ENCODE measurements around the gene PATJ.
"Not testable (repeated sequence)": the region's sequence is repeated elsewhere in the genome, so short reads cannot be mapped to it uniquely, and the experiment has no call there.

The PATJ gene

DNA sequence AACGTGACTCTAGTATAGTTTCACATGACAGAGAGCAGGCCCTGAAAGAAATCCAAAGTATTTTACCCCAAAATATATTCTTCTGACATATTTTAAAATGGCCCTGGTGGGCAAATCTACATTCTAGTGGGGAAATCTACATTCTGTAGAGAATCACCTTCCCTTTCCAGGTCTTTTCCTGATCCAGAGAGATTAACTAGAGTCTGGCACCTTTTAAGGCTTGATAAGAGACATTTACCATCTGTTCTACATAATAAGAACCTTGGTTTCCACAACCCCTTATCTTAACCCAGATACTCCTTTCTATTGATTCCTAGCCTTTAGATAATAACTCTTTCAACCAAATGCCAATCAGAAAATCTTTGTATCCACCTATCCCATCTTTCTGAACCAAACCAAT is 435.3 kb downstream of the PATJ start:
- H3K27me3 ChIP-seq (ENCODE audit: insufficient read depth, low read length): no peaks in the 10 kb centered on the region
- H3K4me3 ChIP-seq (ENCODE audit: low read length): no peak overlapping the region
- H3K9me3 ChIP-seq (ENCODE audit: insufficient read depth, low read depth, low read length): no peaks in the 10 kb centered on the region
- WGBS: 73% methylated on average over 1 of the region's 1 CpG
- H3K27ac ChIP-seq (ENCODE audit: low read depth, low read length): peak overlapping the region; percentile 76; the same call in 1 of the 2 replicates
- H3K9ac ChIP-seq (ENCODE audit: low read depth, low read length): no peak overlapping the region
- H3K4me1 ChIP-seq (ENCODE audit: insufficient read depth, low read length): peaks cover 41% of the 10 kb centered on the region
- no peaks in the 10 kb centered on the region for H3K36me3 ChIP-seq (ENCODE audit: insufficient read depth, low read length)

DNA sequence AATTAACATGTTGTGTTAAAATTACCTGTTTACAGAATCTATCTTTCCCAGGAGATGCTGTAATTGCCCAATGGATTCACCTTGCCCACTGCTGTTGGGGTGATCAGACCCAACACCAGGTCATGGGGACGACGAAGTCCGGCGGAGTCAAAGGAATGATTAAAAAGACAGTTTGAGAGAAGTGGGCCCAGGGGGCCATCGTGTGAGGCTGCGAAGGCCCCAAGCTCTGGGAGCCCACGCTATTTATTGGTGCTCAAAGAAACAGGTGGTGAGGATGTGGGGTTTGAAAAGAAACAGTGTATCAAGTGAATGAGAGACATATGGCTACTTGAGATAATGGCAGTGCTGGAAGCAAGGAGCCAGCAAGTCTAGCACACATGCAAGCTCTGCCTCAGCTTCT is 436.1 kb downstream of the PATJ start:
- no peaks in the 10 kb centered on the region for H3K9me3 ChIP-seq (ENCODE audit: insufficient read depth, low read depth, low read length)
- no peaks in the 10 kb centered on the region for H3K27me3 ChIP-seq (ENCODE audit: insufficient read depth, low read length)
- no peaks in the 10 kb centered on the region for H3K36me3 ChIP-seq (ENCODE audit: insufficient read depth, low read length)
- no peak overlapping the region for H3K9ac ChIP-seq (ENCODE audit: low read depth, low read length)
- 94% methylated on average over 7 of the region's 7 CpGs for WGBS
- H3K27ac ChIP-seq (ENCODE audit: low read depth, low read length): no peak overlapping the region
- peaks cover 49% of the 10 kb centered on the region for H3K4me1 ChIP-seq (ENCODE audit: insufficient read depth, low read length)
- no peak overlapping the region for H3K4me3 ChIP-seq (ENCODE audit: low read length)

GRCh38 chr1:62180054-62180453 is 437.8 kb downstream of the PATJ start:
- H3K27me3 ChIP-seq (ENCODE audit: insufficient read depth, low read length); H3K4me3 ChIP-seq (ENCODE audit: low read length); H3K36me3 ChIP-seq (ENCODE audit: insufficient read depth, low read length); H3K9ac ChIP-seq (ENCODE audit: low read depth, low read length); H3K9me3 ChIP-seq (ENCODE audit: insufficient read depth, low read depth, low read length): not testable (repeated sequence)
- WGBS: 93% methylated on average over 4 of the region's 4 CpGs
- Histone ChIP-seq H3K4me1 (ENCODE audit: insufficient read depth, low read length) (peaks cover 55% of the 10 kb centered on the region), H3K27ac (ENCODE audit: low read depth, low read length) (peak overlapping the region; percentile 92)

DNA sequence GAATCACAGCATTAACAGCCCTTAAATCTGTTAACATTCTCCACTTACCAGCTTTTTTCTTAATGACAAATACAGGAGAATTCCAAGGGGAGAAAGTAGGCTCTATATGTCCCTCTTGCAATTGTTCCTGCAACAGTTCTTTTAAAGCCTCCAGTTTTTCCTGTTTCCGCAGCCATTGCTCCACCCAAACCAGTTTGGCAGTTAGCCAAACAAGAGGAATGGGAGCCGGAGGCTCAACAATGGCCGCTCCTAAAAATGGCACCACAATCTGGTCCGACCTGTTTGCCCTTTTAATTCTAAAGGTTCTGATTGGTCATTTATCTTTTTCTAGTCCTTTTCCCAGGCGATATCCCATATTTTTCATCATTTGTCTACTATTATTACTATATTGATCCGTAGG is 438.4 kb downstream of the PATJ start:
- H3K27ac ChIP-seq (ENCODE audit: low read depth, low read length): peak overlapping the region; percentile 92
- no peaks in the 10 kb centered on the region for H3K9me3 ChIP-seq (ENCODE audit: insufficient read depth, low read depth, low read length)
- H3K27me3 ChIP-seq (ENCODE audit: insufficient read depth, low read length): no peaks in the 10 kb centered on the region
- no peak overlapping the region for H3K4me3 ChIP-seq (ENCODE audit: low read length)
- peaks cover 55% of the 10 kb centered on the region for H3K4me1 ChIP-seq (ENCODE audit: insufficient read depth, low read length)
- WGBS: 86% methylated on average over 5 of the region's 6 CpGs
- no peaks in the 10 kb centered on the region for H3K36me3 ChIP-seq (ENCODE audit: insufficient read depth, low read length)
- H3K9ac ChIP-seq (ENCODE audit: low read depth, low read length): peak overlapping the region; percentile 1

GRCh38 chr1:62181532-62181931 is 439.3 kb downstream of the PATJ start:
- Histone ChIP-seq H3K27ac (ENCODE audit: low read depth, low read length) (peak overlapping the region; percentile 92), H3K36me3 (ENCODE audit: insufficient read depth, low read length) (no peaks in the 10 kb centered on the region), H3K9ac (ENCODE audit: low read depth, low read length) (peak overlapping the region; percentile 40), H3K9me3 (ENCODE audit: insufficient read depth, low read depth, low read length) (no peaks in the 10 kb centered on the region), H3K27me3 (ENCODE audit: insufficient read depth, low read length) (no peaks in the 10 kb centered on the region), H3K4me1 (ENCODE audit: insufficient read depth, low read length) (peaks cover 55% of the 10 kb centered on the region), H3K4me3 (ENCODE audit: low read length) (peak overlapping the region; percentile 14)
- WGBS: 27% methylated on average over 6 of the region's 7 CpGs

GRCh38 chr1:62182157-62182556 is 439.9 kb downstream of the PATJ start:
- H3K27me3 ChIP-seq (ENCODE audit: insufficient read depth, low read length); H3K36me3 ChIP-seq (ENCODE audit: insufficient read depth, low read length); H3K9me3 ChIP-seq (ENCODE audit: insufficient read depth, low read depth, low read length): not testable (repeated sequence)
- H3K4me3 ChIP-seq (ENCODE audit: low read length): peak overlapping the region; percentile 14; the same call in 1 of the 2 replicates
- peak overlapping the region; percentile 92 for H3K27ac ChIP-seq (ENCODE audit: low read depth, low read length)
- peak overlapping the region; percentile 40 for H3K9ac ChIP-seq (ENCODE audit: low read depth, low read length)
- WGBS: 58% methylated on average over 8 of the region's 8 CpGs
- peaks cover 54% of the 10 kb centered on the region for H3K4me1 ChIP-seq (ENCODE audit: insufficient read depth, low read length)

GRCh38 chr1:62183164-62184020 is 441.1 kb downstream of the PATJ start:
- 47% methylated on average over 11 of the region's 11 CpGs for WGBS
- not testable (repeated sequence) for H3K36me3 ChIP-seq (ENCODE audit: insufficient read depth, low read length); H3K27me3 ChIP-seq (ENCODE audit: insufficient read depth, low read length); H3K9me3 ChIP-seq (ENCODE audit: insufficient read depth, low read depth, low read length)
- peak overlapping the region; percentile 92; the same call in 1 of the 2 replicates for H3K27ac ChIP-seq (ENCODE audit: low read depth, low read length)
- 0 out of 2 replicates have a peak overlapping the region, but pooled peaks have one; percentile 12 for H3K4me3 ChIP-seq (ENCODE audit: low read length)
- H3K4me1 ChIP-seq (ENCODE audit: insufficient read depth, low read length): peaks cover 42% of the 10 kb centered on the region
- peak overlapping the region; percentile 58 for H3K9ac ChIP-seq (ENCODE audit: low read depth, low read length)

GRCh38 chr1:62184336-62184735 is 442.1 kb downstream of the PATJ start:
- no peak overlapping the region for H3K4me3 ChIP-seq (ENCODE audit: low read length)
- peaks cover 42% of the 10 kb centered on the region for H3K4me1 ChIP-seq (ENCODE audit: insufficient read depth, low read length)
- WGBS: 91% methylated on average over 7 of the region's 7 CpGs

GRCh38 chr1:62185233-62185632 is 443.0 kb downstream of the PATJ start:
- not testable (repeated sequence) for H3K4me3 ChIP-seq (ENCODE audit: low read length); H3K9me3 ChIP-seq (ENCODE audit: insufficient read depth, low read depth, low read length); H3K36me3 ChIP-seq (ENCODE audit: insufficient read depth, low read length); H3K27ac ChIP-seq (ENCODE audit: low read depth, low read length); H3K9ac ChIP-seq (ENCODE audit: low read depth, low read length); H3K27me3 ChIP-seq (ENCODE audit: insufficient read depth, low read length)
- peaks cover 37% of the 10 kb centered on the region for H3K4me1 ChIP-seq (ENCODE audit: insufficient read depth, low read length)
- WGBS: 96% methylated on average over 6 of the region's 6 CpGs

More at GRCh38 chr1:62184336-62184735, 442.1 kb downstream of the PATJ start:
- Histone ChIP-seq H3K9ac (ENCODE audit: low read depth, low read length) (no peak overlapping the region), H3K27ac (ENCODE audit: low read depth, low read length) (no peak overlapping the region), H3K27me3 (ENCODE audit: insufficient read depth, low read length) (no peaks in the 10 kb centered on the region), H3K36me3 (ENCODE audit: insufficient read depth, low read length) (no peaks in the 10 kb centered on the region), H3K9me3 (ENCODE audit: insufficient read depth, low read depth, low read length) (no peaks in the 10 kb centered on the region)

GRCh38 chr1:62185677-62186076 is 443.4 kb downstream of the PATJ start:
- Histone ChIP-seq H3K4me3 (ENCODE audit: low read length) (no peak overlapping the region), H3K9ac (ENCODE audit: low read depth, low read length) (no peak overlapping the region), H3K4me1 (ENCODE audit: insufficient read depth, low read length) (peaks cover 32% of the 10 kb centered on the region), H3K27ac (ENCODE audit: low read depth, low read length) (no peak overlapping the region), H3K27me3 (ENCODE audit: insufficient read depth, low read length) (no peaks in the 10 kb centered on the region), H3K36me3 (ENCODE audit: insufficient read depth, low read length) (no peaks in the 10 kb centered on the region), H3K9me3 (ENCODE audit: insufficient read depth, low read depth, low read length) (no peaks in the 10 kb centered on the region)
- 87% methylated on average over 2 of the region's 3 CpGs for WGBS

DNA sequence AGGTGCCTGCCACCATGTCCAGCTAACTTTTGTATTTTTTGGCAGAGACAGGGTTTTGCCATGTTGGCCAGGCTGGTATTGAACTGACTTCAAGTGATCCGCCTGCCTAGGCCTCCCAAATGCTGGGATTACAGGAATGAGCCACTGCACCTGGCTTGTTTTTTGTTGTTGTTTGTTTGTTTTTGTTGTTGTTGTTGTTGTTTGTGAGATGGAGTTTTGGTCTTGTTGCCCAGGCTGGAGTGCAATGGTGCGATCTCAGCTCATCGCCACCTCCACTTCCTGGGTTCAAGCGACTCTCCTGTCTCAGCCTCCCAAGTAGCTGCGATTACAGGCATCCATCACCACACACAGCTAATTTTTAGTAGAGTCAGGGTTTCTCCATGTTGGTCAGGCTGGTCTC is 445.3 kb downstream of the PATJ start:
- Histone ChIP-seq H3K4me1 (ENCODE audit: insufficient read depth, low read length) (peaks cover 15% of the 10 kb centered on the region), H3K27me3 (ENCODE audit: insufficient read depth, low read length) (no peaks in the 10 kb centered on the region)
- WGBS: 98% methylated on average over 5 of the region's 5 CpGs

More for the DNA sequence above, 445.3 kb downstream of the PATJ start:
- Histone ChIP-seq H3K4me3 (ENCODE audit: low read length) (no peak overlapping the region), H3K9ac (ENCODE audit: low read depth, low read length) (no peak overlapping the region), H3K9me3 (ENCODE audit: insufficient read depth, low read depth, low read length) (no peaks in the 10 kb centered on the region), H3K27ac (ENCODE audit: low read depth, low read length) (no peak overlapping the region), H3K36me3 (ENCODE audit: insufficient read depth, low read length) (no peaks in the 10 kb centered on the region)

Measured in HUES64 (cell line).